NCI-H446 (cell line): ENCODE data around the gene AKAP7.
"Not testable (repeated sequence)": the region's sequence is repeated elsewhere in the genome, so short reads cannot be mapped to it uniquely, and the experiment has no call there.

ENCODE experiments used
- DNase-seq, 2 experiments: peaks; one replicate each; lab custom pipeline; 2025; lab: John Stamatoyannopoulos, UW

Gene AKAP7

DNA sequence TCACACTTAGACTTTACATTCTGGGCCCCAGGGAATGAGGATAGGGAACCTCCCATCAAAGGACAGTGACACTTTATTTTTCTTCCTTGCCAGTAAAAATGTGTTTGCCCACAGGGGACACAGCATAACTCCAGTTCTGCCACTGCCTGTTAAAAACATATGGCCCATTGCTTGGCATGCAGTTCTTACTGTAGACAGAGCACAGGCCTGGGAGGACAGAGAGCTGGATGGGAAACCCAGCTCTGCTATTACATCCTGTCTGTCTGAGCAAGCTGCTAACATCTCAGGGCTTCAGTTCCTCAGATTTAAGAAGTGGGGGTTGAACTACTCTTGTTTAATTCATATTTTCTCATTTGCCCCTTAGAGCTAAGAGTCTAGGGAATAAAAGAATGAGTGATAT, 120.2 kb downstream of the AKAP7 start:
- no peak for DNase-seq

DNA sequence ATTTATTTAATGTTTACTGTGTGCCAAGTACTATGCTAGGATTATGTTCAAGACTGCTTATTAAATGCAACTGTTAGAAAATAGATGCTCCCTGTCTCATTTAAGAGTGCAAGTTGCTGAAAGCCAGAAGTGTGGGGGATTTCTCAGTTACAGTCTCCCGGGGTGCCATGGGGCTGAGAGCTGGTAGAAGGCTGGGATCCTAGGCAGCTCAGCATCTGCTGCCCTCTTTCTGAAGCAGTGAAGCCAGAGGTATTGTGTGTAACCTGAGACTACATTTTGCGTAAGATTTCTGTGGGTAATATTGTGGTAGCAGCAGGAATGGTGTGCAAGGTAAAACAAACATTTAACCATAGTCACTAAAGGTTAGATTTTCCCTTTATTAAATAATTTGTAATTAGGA, 120.6 kb downstream of the AKAP7 start:
- no peak for DNase-seq

DNA sequence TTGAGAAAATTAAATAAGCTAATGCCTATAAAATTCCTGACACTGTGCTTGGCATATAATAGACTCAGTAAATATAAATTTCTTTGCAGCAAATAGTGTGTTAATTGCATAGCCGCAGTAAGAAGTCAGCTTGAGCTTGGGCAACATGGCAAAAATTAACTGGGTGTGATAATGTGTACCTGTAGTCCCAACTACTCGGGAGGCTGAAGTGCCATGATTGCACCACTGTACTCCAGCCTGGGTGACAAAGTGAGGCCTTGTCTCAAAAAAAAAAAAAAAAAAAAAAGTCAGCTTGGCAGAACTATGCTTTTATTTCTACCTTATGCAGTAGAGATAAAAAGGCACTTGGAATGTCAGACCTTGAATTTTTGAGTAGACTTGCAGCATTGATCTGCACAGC, 121.8 kb downstream of the AKAP7 start:
- no peak for DNase-seq

DNA sequence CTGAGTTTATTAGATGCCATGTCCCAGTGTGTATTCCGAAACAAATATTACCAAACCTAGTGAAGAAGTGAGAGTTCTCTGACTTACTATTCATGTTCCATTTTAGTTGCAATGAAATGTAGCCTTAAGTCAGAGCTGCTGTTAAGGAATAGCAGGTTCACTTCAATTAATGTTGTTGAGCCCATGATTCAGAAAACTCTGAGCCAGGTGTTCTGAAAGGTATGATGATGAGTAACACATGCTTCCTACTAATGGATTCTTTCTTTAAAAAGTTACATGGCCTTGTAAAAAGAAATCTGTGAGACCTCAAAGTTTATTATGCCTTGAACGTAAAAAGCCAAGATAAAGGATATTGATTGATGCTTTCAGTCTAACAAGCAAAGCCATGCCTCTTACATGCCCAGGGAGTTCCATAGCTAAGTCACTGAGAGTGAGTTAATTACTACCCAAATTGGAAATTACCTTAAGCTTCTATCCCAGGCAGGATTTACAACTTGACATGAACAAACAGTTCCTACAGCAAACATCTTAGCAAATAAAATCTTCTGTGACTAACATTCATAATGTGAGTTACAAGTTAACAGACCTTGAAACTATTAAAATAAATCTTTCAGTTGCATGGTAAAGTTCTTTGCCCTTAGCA, 122.9 kb downstream of the AKAP7 start:
- DNase-seq = no peak

DNA sequence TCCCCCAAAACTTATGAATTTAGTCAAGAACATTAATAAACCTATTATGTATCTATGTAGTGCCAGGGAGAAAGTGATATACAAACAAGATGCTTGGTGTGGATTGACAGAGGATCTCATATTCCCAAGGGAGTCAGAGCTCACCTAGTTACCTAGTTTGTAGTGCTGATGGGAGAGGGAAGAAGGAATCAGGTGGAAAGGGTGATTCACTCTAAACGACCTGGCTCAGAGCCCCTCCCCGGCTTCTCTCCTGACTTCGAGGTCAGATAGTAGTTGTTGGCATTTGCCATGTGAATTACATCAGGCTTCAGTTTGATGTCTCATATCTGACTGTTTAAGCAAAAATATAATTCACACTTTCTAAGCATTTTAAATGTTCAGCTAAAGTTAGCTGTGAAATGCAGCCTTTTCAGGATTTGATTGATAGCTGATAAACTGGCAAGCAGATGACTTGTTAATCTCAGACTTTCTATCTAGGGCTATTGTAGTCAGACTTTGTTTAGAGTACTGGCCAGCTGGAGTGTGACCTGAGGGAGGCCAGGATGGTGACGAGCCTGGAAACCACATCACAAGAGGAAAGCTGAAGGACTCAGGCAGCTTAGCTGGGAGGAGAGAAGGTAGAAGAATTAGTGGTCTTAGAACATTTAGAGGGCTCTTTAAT, 123.7 kb downstream of the AKAP7 start:
- DNase-seq = no peak

DNA sequence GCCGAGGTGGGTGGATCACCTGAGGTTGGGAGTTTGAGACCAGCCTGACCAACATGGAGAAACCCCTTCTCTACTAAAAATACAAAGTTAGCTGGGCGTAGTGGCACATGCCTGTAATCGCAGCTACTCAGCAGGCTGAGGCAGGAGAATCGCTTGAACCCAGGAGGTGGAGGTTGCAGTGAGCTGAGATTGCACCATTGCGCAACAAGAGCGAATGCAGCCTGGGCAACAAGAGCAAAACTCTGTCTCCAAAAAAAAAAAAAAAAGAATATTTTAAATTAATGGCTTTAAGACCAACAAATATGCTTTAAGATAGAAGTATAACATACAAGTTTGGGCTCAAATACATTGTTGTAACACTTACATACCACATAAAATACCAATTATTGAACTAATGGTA, 125.7 kb downstream of the AKAP7 start:
- DNase-seq = not testable (repeated sequence)

DNA sequence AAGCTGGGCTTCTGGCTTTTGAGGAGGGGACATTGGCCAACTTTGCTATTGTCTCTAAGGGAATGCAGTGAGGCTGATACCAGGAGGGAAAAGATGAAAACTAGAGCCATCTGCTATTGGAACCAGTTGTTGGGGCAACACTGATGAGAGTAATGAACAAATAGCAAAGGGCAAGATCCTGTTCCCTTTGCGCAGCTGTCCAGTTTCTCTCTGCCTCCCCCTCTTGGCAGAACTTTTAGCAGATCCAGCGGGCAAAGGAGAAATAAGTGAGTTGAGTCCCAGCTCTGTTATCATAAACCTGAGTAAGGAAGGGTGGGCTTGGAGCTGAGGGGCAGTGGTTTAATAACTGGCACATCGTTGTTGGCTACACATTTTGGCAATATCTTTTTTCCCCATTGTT, 126.8 kb downstream of the AKAP7 start:
- DNase-seq = no peak

DNA sequence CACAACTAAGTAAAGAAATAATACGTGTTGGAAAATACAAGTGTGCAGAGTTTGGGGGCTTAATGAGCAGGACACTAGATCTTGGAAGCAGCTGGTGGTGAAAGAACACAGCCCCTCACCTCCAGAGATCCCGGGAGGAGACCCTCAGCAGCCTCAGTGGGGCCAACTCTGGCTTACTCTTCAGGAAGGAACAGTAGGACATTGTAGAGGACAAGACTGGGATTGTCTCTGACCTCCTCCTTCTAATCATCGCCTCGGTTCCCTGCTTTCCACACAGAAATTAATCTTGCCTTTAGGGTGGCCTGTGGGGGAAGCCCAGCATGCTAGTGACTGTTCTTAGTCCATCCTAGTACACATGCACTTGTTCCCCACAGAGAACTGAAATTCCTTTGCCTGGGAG, 130.7 kb downstream of the AKAP7 start:
- DNase-seq = no peak

DNA sequence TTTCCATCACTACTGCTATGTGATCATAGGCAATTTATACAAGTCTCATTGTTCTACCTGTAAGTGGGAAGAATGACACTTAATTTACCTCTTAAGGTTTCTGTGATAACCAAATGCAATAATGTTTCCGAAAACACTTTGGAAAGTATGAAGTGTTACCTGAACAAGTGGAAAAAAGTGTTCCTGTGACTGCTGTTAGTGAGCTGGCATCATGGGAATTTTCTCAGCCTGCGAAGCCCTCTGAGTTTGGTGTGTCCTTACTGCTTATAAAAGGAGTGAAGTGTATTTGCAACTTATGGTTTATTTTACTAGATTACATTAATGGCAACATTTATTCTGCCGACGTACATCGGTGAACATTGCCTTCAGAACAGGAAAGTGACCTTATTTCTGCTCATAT, 133.0 kb downstream of the AKAP7 start:
- DNase-seq = no peak

DNA sequence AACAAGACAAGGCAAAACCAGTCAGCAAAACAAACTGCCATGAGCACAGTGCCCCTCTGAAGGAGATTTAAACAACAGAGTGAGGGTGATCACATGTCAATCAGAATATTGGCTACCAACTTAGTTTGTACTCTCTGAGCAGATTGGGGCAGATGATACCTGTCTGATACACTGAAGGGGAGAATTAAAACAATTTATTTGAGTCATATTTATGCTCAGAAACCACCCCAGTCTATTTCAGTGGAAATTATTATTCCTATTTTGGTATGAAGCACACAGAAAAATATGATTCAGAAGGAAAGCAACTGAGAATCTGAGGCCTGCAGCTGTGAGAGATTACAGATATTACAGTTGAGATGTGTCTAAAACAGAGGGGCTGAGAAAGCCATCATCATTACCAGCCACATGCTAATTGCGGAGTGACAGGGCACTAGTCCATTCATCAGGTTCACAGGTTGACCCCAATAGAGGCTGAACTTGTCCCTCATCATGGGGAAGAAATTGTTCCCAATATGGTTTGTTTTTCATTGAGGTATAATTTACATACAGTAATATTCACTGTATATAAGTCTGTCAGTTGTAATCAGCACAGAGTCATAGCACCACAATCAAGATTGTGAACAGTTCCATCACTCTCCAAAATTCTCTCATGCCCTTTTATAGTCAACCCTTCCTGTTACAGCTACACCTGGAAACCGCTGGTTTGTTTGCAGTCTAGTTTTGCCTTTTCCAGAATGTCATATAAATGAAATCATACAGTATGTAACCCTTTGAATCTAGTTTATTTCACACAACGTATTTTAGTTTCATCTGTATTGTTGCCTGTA, 134.5 kb downstream of the AKAP7 start:
- DNase-seq = no peak

DNA sequence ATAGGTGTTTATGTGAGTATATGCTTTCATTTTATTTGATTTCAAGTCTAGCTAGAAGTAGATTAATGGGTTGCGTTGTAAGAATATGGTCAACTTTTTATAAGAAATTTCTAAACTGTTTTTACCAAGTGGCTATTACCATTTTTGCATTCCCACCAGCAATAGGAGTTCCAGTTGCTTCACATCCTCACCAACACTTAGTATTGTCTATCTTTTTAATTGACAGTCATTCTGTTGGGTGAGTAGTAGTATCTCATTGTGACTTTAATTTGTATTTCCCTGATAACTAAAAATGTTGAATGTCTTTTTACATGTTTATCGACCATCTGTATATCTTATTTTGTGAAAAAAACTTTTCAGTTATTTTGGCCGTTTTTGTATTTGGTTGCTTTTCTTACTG, 135.3 kb downstream of the AKAP7 start:
- no peak for DNase-seq

DNA sequence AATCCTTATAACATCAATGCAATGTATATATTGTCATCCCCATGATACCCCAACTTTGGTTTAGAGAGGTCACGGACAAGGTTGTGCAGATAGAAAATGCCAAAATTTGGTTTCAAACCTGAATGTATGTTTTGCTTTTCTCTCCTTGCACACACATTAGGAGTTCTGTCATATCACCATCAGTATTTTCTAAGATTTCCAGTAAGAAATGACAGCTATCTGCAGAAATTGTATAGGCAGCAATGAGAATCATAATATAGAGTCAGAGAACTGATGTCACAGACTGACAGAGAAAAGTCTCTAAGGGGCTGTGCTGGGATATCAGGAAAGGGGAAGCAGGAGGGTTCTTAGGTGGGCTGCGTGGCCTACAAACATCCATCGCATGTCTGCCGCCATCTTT, 140.0 kb downstream of the AKAP7 start:
- DNase-seq = no peak

DNA sequence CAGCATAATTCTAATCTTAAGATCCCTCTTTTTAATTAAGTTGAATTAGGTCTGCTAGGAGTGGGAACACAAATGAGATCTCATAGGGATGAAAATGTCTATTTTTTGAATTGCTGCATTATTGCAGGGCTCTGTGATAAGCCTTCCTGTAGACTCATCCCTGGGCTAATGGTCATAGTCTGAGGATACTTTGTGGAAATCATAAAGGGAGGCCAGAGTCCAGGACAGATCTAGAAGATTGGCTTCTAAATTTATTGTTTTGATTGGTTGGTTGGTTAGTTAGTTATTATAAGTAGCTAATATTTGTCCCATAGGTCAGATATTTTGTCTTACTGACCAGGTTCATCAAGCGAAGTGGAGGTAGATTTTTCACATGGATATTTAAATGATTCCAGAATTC, 142.3 kb downstream of the AKAP7 start:
- DNase-seq = no peak

DNA sequence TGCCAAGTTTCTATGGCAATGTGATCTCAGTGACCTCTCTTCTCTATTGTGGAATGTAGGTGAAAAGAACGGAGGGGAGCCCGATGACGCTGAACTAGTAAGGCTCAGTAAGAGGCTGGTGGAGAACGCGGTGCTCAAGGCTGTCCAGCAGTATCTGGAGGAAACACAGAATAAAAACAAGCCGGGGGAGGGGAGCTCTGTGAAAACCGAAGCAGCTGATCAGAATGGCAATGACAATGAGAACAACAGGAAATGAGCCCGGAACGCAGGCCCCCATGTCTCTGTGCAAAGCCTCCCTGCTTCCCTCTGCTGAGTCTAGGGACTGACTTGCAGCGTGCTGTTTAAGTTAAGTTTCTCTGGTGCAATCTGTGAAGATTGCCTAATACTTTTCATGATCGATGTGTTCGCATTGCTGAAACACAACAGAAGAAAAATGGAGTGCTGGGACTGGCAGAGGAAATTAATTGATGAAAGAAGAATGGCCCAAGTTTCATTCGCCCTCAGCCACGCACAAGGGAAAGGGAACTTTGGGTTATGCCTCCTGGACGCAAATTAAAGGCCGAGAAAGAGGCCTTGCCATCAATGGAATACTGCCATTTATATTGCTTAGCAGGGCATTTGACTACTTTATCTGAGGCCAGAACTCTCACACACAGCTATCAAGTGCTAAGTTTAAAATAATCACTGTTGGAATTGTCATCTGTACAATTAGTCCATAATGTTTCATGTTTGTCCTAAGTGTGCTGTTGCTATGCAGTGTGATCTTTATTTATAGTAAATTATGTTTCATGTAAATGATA, 146.4 kb downstream of the AKAP7 start:
- DNase-seq = no peak

DNA sequence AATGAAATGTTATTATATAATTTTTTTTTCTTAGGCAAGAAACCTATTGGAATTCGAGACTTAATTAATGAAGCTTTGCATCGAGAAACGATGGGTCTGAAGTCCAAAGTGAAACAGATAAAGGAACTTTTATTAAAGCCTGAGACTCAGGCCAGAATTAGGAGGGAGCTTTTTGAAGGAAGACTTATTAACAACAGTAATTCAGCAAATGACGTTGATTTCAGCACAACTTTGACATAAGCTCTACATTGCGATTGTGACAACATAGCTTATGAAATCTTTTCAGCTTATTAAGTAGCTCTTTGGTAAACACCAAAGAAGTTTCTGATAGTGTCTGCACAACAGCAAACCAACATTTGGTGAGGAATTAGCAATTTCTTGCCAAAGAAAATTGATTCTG, 147.1 kb downstream of the AKAP7 start:
- no peak for DNase-seq

DNA sequence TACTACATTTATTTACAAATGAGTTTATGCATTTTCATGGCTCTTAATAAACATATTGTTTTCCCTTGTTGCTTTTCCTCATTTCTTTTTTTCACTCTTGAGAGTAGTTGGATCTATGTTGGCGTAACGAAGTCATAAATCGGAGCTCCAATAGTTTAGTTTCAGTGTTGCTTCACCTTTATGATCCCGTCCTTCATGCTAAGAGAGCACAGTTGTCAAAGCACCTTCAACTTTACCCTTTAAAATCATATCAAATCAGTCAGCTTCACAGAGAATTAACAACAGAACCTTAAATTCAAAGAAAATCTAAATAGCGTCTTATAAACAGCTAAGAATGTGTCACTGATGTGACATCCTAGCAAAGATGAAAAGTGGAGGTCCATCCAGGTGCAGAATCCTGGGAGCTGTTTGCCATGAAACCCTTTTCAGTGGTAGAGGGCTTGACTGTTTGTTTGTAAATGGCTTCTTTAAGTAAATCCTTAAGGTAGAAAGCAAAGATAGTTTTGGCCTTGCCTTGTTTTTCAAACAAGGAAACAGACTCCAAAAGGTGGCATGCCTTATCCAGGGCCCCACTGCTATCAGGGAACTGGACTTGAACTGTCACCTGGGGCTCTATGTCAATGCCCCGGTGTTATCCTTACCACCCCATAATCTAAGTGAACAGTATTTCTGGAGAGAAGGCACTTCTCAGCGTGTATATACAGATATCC, 148.4 kb downstream of the AKAP7 start:
- DNase-seq = no peak

DNA sequence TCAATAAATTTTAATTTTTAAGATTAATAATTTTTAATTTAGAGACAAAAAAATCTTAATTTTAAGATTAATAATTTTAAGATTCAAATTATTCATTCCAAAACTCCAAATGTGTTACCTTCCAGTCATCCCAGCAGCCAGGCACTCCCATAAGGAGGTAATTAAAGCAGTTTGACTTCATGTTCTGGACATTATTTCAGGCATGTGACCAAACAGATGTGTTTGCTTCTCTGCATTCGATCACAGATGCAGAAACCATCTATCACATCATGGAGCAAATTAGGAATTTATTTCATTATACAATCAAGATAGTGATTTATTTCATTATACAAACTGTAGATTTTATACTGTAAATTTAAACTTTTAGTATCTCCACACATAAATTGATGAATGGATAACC, 150.3 kb downstream of the AKAP7 start:
- no peak for DNase-seq

DNA sequence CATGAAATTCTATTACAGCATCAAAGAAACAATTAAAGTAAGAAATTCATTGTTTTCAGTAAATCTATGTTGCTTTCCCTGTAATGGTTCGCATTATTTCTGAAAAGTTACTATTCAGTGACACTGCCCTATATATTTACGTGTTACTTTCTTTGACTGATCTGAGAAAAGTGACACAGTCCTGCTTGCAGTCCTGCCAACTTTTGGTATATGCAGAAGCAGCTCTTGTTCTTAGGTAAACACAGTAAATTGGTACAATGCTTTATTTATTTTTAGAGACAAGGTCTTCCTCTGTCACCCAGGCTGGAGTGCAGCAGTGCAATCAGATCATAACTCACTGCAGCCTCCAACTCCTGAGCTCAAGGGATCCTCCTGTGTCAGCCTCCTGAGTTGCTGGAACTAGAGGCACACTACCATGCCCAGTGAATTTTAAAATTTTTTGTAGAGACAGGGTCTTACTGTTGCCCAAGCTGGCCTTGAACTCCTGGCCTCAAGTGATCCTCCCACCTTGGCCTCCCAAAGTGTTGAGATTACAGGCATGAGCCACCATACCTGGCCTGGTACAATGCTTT, 151.3 kb downstream of the AKAP7 start:
- no peak for DNase-seq

DNA sequence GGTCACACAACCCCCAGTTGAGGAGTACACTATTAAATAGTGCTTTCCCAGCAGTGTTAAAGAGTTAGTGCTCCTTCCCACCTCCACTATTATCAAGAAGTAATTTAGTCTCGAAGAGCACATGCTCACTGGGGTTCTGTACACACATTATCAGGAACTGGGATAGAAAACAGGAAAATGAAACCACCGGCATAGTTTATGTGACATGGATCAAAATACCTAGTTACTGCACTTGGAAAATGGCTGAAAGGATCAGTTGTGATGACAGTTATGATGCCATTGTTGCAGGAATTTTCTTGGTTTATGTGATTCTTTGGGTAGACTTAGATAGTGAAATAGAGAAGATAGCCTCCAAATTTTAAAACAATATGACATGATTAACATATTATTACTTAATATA, 152.9 kb downstream of the AKAP7 start:
- no peak for DNase-seq

DNA sequence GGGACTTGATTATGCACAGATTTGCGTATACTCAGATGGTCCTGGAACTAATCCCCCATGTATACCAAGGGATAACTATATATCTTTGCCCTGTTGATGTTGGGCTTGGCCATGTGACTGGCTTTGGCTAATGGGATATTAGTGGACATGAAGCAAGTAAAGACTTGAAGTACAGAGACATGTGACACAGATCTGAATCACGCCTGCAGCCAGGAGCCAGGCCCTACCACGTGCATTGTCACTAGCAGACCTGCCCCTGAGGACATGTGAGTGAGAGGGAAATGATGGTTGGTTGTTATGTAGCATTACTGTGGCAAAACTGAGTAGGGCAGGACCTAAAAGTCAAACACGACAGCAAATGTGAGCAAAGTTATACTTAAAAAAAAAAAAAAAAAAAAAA, 155.7 kb downstream of the AKAP7 start:
- DNase-seq = no peak

DNA sequence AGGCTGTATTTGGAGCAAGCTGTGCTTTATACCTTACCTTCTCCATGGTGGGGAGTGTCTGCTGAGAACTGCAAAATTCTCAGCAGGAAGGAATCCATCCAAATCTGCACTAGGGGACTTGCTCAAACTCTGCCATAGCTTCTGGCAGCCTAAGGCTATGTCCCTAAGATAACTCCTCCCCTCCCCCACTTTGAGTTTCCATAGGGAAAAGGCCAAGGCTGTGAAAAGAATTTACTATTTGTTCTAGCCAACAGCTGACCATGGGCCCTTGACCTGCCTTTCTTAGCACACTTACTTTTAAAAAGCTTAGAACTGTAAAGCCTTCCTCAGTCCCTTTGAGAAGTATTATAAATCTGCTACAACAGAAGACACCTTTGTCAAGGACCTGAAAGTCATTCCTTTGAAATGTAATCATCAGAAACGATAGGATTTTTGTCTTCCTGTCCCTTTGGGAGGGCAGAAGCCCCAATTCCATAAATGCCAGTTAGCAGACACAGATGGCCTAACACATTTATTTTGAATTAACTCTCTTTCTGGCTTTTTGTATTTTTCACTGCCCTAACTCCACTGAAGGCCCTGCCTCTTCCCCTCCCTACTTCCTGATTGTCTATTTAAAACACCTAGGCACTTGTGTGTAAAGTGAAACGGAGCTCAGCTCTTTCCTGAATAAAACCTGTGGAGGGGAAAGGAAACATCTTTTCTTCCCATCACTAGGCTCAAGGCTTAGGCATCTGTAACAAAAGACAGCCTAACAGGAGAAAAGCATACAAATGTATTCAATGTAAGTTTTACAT, 157.1 kb downstream of the AKAP7 start:
- no peak for DNase-seq
